K562 (cell line): ENCODE measurements around the gene ANKRD2. TPM values are rescaled to one million over a fixed set of nuclear protein-coding genes. Genes with fewer than 3 reads are reported as not detected.

ENCODE experiments used
- ATAC-seq: fragments of 200-7000 bp; cut with Tn5 transposase; 3 replicates; pipeline ENCODE4 v1.9.1; 2020; ENCODE audit warnings: moderate library complexity
- BruUV-seq: library from RNA; stranded (reverse); fragments of 400-500 nt; replicated peaks from 2 replicates; lab custom pipeline; 2021; lab: Mats Ljungman, UMichigan
- CTCF ChIA-PET: fragments of 300-600 bp; formaldehyde crosslinking; extraction: SDS; loops from one replicate; lab custom pipeline; 2021; ENCODE audit warnings: low intra/inter-chr PET ratio; lab: Yijun Ruan, JAX
- POLR2A ChIA-PET: fragments of 300-600, 350-650 bp; sonication (Branson Sonifier 250); formaldehyde crosslinking; extraction: SDS; loops from one replicate; lab custom pipeline; 2021; ENCODE audit warnings: antibody characterized with exemption, inconsistent platforms; lab: Yijun Ruan, JAX
- DNase-seq, 4 experiments: peaks; one replicate each; pipeline versions ENCODE4 v3.0.0 to v3.0.0-alpha.2; 2011 to 2018; ENCODE audit warnings: low spot score in 3 of 4, mixed read lengths in 3 of 4; ENCODE audit errors: extremely low read depth in 1 of 4
- FAIRE-seq: peaks from 2 replicates; lab custom pipeline; 2011; peaks lifted over from hg19 to GRCh38; lab: Jason Lieb, UNC
- H2AFZ ChIP-seq: 2 replicates; pipeline ENCODE4 v1.6.0; 2011; ENCODE audit warnings: low read depth, low read length, control low read depth, inconsistent platforms
- H3K27ac ChIP-seq: fragments of 200-600 bp; 3 replicates; pipeline ENCODE4 v1.8.0; 2011; ENCODE audit warnings: low read depth, mild to moderate bottlenecking, control low read depth, inconsistent platforms, low read length, moderate library complexity, mixed read lengths; ENCODE audit errors: extremely low read depth
- H3K27me3 ChIP-seq, 2 experiments: fragments of 300-600 bp in 1 of 2; 2 replicates in 1 of 2; 3 replicates in 1 of 2; pipeline versions ENCODE4 v1.6.0 to v1.8.0; 2011; ENCODE audit warnings: inconsistent platforms in 2 of 2, low read length in 2 of 2, mild to moderate bottlenecking in 1 of 2, mixed read lengths in 1 of 2, moderate library complexity in 1 of 2; ENCODE audit not compliant: control insufficient read depth in 2 of 2, insufficient read depth in 2 of 2
- H3K36me3 ChIP-seq: fragments of 300-600 bp; 3 replicates; pipeline ENCODE4 v1.8.0; 2011; ENCODE audit warnings: mild to moderate bottlenecking, low read length, inconsistent platforms; ENCODE audit not compliant: control insufficient read depth, insufficient read depth
- H3K4me1 ChIP-seq, 2 experiments: fragments of 200-600 bp in 1 of 2; replicated peaks in 1 of 2; 2 replicates in 1 of 2; 3 replicates in 1 of 2; pipeline versions ENCODE4 v1.5.1 to v1.8.0; 2011; ENCODE audit warnings: inconsistent platforms in 2 of 2, low read length in 2 of 2, mild to moderate bottlenecking in 1 of 2, mixed read lengths in 1 of 2, moderate library complexity in 1 of 2; ENCODE audit not compliant: control insufficient read depth in 2 of 2, insufficient read depth in 2 of 2
- H3K4me2 ChIP-seq: 2 replicates; pipeline ENCODE4 v1.6.1; 2011; ENCODE audit warnings: low read length, control low read depth, inconsistent platforms, mixed read lengths; ENCODE audit not compliant: insufficient read depth
- H3K4me3 ChIP-seq: fragments of 200-600 bp; sonication (generic), shearing (Covaris generic); 2 replicates; pipeline ENCODE4 v1.5.1; 2016; ENCODE audit warnings: control low read depth, inconsistent platforms
- H3K79me2 ChIP-seq: fragments of 200-600 bp; 3 replicates; pipeline ENCODE4 v1.8.0; 2011; ENCODE audit warnings: low read length, inconsistent platforms; ENCODE audit not compliant: control insufficient read depth, insufficient read depth
- H3K9ac ChIP-seq, 2 experiments: 2 replicates each; pipeline versions ENCODE4 v1.6.0 to v1.6.1; 2011; ENCODE audit warnings: low read depth in 2 of 2, low read length in 2 of 2, control low read depth in 1 of 2, inconsistent platforms in 1 of 2, mild to moderate bottlenecking in 1 of 2, mixed read lengths in 1 of 2; ENCODE audit not compliant: insufficient read depth in 1 of 2
- H3K9me1 ChIP-seq: one replicate; pipeline ENCODE4 v1.6.0; 2011; ENCODE audit warnings: inconsistent platforms, mild to moderate bottlenecking, low read length, moderate library complexity; ENCODE audit not compliant: control insufficient read depth, insufficient read depth
- H3K9me3 ChIP-seq: replicated peaks from 2 replicates; pipeline ENCODE4 v1.5.1; 2011; ENCODE audit warnings: low read depth, low read length, inconsistent platforms; ENCODE audit not compliant: control insufficient read depth, insufficient read depth
- H4K20me1 ChIP-seq: replicated peaks from 2 replicates; pipeline ENCODE4 v1.6.1; 2011; ENCODE audit warnings: low read length, inconsistent platforms, mixed read lengths; ENCODE audit not compliant: control insufficient read depth, insufficient read depth
- CTCF ChIP-seq, 3 experiments: IDR thresholded peaks in 2 of 3; conservative IDR thresholded peaks in 1 of 3; 2 replicates each; pipeline ENCODE4 v1.5.1; 2011 to 2012; ENCODE audit warnings: low read length in 3 of 3, mild to moderate bottlenecking in 3 of 3, control low read depth in 2 of 3, improper control_type of control experiment in 1 of 3, inconsistent platforms in 1 of 3, low read depth in 1 of 3, mixed read lengths in 1 of 3, moderate library complexity in 1 of 3; ENCODE audit not compliant: insufficient read depth in 2 of 3
- EGR1 ChIP-seq: fragments of 450-650 bp; conservative IDR thresholded peaks from 2 replicates; pipeline ENCODE4 v1.6.1; 2017; ENCODE audit warnings: mild to moderate bottlenecking
- MAZ ChIP-seq, 2 experiments: fragments of 450-650 bp in 1 of 2; sonication (generic) in 1 of 2; formaldehyde crosslinking; IDR thresholded peaks in 1 of 2; conservative IDR thresholded peaks in 1 of 2; 2 replicates each; pipeline versions ENCODE4 v1.4.0 to v1.5.0; 2020; ENCODE audit warnings: mild to moderate bottlenecking in 1 of 2, missing genetic modification reagents in 1 of 2
- MCM3 ChIP-seq: fragments of 450-650 bp; IDR thresholded peaks from 2 replicates; pipeline ENCODE4 v1.6.1; 2016
- OTX1 ChIP-seq: fragments of 450-650 bp; formaldehyde crosslinking; IDR thresholded peaks from 2 replicates; pipeline ENCODE4 v1.4.0; 2022; ENCODE audit warnings: mild to moderate bottlenecking
- STAT5A ChIP-seq: IDR thresholded peaks from 2 replicates; pipeline ENCODE4 v1.6.1; 2012; ENCODE audit warnings: low read length, inconsistent platforms, borderline replicate concordance
- WGBS: fragments of 100-300 bp; shearing (Covaris generic); methylation state at CpG from one replicate; pipeline ENCODE4 v1.1.6; 2016; ENCODE audit warnings: low coverage, mixed read lengths; ENCODE audit not compliant: insufficient coverage; ENCODE audit errors: missing lambda C conversion rate; 5-methylcytosine and 5-hydroxymethylcytosine counted together
- in situ Hi-C: fragments of 300-500 bp; cut with MboI; formaldehyde crosslinking; loops from 4 replicates; pipeline ENCODE4 v1.15.0; 2018; ENCODE audit warnings: inconsistent platforms, mixed read lengths
- intact Hi-C: fragments of 100-400 bp; cut with micrococcal nuclease; formaldehyde crosslinking; loops from 2 replicates; pipeline ENCODE4 v1.14.2; 2022
- polyA plus RNA-seq, 8 experiments: library from polyadenylated mRNA; depleted of rRNA in 4 of 8; stranded (reverse) in 5 of 8; unstranded in 3 of 8; fragments of >200 nt; fragmentation: Nextera tagmentation in 2 of 8; fragmentation: Illumina TruSeq in 1 of 8; extraction: Ambion mirVana in 2 of 8; extraction: Trizol in 1 of 8; gene quantifications; 2 replicates each; pipeline versions ENCODE4 v1.2.1 to v1.2.3, GENCODE V29; 2011 to 2014; ENCODE audit warnings: inconsistent platforms in 1 of 8, missing spikeins in 1 of 8
- total RNA-seq, 7 experiments: library from RNA; depleted of rRNA in 6 of 7; stranded (reverse); fragments of >200 nt in 6 of 7; fragmentation: Illumina TruSeq in 2 of 7; extraction: Trizol in 2 of 7; gene quantifications; 2 replicates each; pipeline versions ENCODE4 v1.2.1 to v1.2.3, GENCODE V29; 2011 to 2021; ENCODE audit warnings: low replicate concordance in 1 of 7
- TF ChIP-seq, protein P1 (sequence below): fragments of 200-800 bp; sonication (Bioruptor generic); IDR thresholded peaks from 2 replicates; pipeline ENCODE4 v1.6.1; 2016; ENCODE audit warnings: missing genetic modification characterization, missing compliant biosample characterization

Gene ANKRD2
- total and polyA plus RNA-seq, 9 of the 15 experiments (the other 6 are each of a cell fraction or from before 2014, with no cell fraction given): not detected

DNA sequence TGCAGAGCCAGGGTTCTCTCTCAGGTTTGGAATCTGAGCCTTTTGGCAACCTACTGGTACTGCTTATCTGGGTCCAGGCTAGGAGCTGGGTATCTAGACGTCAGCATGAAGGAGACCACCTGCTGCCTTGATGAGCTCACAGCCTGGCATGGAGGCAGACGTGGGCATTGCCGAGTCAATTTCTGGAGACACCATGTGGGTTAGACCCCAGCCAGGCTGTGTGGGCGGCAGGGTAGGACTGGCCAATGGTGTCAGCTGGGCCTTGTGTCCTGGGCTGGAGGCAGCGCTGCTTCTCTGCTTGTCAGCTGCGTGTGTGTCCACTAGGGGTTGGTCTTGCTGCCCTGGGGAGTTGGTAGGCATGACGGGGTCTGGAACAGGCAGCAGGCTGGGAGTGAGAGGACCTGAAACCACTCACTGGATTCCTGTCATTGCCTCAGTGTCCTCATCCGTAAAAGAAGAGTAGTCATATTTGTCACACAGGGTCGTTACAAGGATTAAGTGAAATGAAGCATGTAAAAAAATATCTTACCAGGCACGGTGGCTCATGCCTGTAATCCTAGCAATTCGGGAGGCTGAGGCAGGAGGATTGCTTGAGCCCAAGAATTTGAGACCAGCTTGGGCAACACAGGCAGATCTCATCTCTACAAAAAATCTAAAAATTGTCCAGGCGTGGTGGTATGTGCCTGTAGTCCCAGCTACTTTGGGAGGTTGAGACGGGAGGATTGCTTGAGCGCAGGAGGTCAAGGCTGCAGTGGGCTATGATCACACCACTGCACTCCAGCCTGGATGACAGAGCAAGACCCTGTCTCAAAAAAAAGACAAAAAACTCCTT, 31.7 kb upstream of the ANKRD2 start:
- POLR2A ChIA-PET: no interaction called here
- Histone ChIP-seq H3K4me1 (peaks cover 15 to 21% of the 10 kb centered on the region in 2 experiments; a peak in 4 of 5 replicates), H3K9me1 (no peaks in the 10 kb centered on the region), H3K79me2 (no peaks in the 10 kb centered on the region), H3K4me2 (no peak overlapping the region), H3K27ac (no peak overlapping the region), H4K20me1 (no peaks in the 10 kb centered on the region), H3K27me3 (no peaks in the 10 kb centered on the region), H3K9me3 (no peaks in the 10 kb centered on the region), H3K9ac (no peak overlapping the region), H3K4me3 (no peak overlapping the region), H2AFZ (no peak overlapping the region), H3K36me3 (no peaks in the 10 kb centered on the region)
- peak in 2 of 4 experiments; percentile 15 to 25 for DNase-seq
- no peak for FAIRE-seq
- WGBS: 54% methylated on average over 13 of the region's 14 CpGs
- no peak for TF ChIP-seq MAZ (CRISPR knock-in tag; conservative IDR thresholded peaks at IDR 0.05 in 1 of 2, IDR thresholded peaks at IDR 0.05 in 1 of 2)
- no peak for TF ChIP-seq STAT5A
- TF ChIP-seq OTX1 (CRISPR knock-in tag): no peak
- no peak for TF ChIP-seq MCM3
- TF ChIP-seq EGR1: peak; percentile 49
- TF ChIP-seq, protein P1, sequence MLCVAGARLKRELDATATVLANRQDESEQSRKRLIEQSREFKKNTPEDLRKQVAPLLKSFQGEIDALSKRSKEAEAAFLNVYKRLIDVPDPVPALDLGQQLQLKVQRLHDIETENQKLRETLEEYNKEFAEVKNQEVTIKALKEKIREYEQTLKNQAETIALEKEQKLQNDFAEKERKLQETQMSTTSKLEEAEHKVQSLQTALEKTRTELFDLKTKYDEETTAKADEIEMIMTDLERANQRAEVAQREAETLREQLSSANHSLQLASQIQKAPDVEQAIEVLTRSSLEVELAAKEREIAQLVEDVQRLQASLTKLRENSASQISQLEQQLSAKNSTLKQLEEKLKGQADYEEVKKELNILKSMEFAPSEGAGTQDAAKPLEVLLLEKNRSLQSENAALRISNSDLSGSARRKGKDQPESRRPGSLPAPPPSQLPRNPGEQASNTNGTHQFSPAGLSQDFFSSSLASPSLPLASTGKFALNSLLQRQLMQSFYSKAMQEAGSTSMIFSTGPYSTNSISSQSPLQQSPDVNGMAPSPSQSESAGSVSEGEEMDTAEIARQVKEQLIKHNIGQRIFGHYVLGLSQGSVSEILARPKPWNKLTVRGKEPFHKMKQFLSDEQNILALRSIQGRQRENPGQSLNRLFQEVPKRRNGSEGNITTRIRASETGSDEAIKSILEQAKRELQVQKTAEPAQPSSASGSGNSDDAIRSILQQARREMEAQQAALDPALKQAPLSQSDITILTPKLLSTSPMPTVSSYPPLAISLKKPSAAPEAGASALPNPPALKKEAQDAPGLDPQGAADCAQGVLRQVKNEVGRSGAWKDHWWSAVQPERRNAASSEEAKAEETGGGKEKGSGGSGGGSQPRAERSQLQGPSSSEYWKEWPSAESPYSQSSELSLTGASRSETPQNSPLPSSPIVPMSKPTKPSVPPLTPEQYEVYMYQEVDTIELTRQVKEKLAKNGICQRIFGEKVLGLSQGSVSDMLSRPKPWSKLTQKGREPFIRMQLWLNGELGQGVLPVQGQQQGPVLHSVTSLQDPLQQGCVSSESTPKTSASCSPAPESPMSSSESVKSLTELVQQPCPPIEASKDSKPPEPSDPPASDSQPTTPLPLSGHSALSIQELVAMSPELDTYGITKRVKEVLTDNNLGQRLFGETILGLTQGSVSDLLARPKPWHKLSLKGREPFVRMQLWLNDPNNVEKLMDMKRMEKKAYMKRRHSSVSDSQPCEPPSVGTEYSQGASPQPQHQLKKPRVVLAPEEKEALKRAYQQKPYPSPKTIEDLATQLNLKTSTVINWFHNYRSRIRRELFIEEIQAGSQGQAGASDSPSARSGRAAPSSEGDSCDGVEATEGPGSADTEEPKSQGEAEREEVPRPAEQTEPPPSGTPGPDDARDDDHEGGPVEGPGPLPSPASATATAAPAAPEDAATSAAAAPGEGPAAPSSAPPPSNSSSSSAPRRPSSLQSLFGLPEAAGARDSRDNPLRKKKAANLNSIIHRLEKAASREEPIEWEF (CRISPR knock-in tag): no peak
- 0 out of 6 replicates have a peak, but pooled peaks of 2 of the 3 experiments have one; percentile 16 to 22 for TF ChIP-seq CTCF (IDR thresholded peaks at IDR 0.05 in 2 of 3, conservative IDR thresholded peaks at IDR 0.05 in 1 of 3; ENCODE audit: insufficient read depth in 2 of 3, low read depth in 1 of 3, low read length in 3 of 3)
- peak; percentile 68 for ATAC-seq
- in situ Hi-C loops (no loop called here), intact Hi-C loops (no loop called here)
- BruUV-seq: no TSS peak
- CTCF ChIA-PET: no interaction called here
